Left cardiac atrium (tissue), 4 donors: ENCODE data around the gene SLC23A1. TPM values are rescaled to one million over a fixed set of nuclear protein-coding genes. Genes with fewer than 3 reads are reported as not detected.
"Not testable (repeated sequence)": the region's sequence is repeated elsewhere in the genome, so short reads cannot be mapped to it uniquely, and the experiment has no call there.

Experiments used
- ATAC-seq, 2 donors: fragments of 200-7000 bp; cut with Tn5 transposase; one replicate each; pipeline ENCODE4 v1.9.1; 2020; ENCODE audit warnings: mild to moderate bottlenecking in 2 of 2, moderate library complexity in 2 of 2
- DNase-seq: peaks from one replicate; pipeline ENCODE4 v3.0.0-alpha.2; 2020
- intact Hi-C, 2 donors: fragments of 100-400 bp; cut with DNase I; formaldehyde crosslinking; loops; one replicate each; pipeline versions ENCODE4 v1.14.1 to v1.15.1; 2022 to 2023
- total RNA-seq, 2 donors: library from RNA; stranded (reverse); fragmentation: NEBNext Ultra II Directional; extraction: Animal tissue kit (Norgen Biotek cat#: 25700); gene quantifications; one replicate each; pipeline ENCODE4 v1.2.1, GENCODE V29; 2021
- donor health status: DM: no; HTN: yes; CAD: no.
- donor health status: DM: no; HTN: yes; CAD: no; lungs with severe emphysema.
- donor health status: DM: yes; HTN: yes; CAD: no.
- donor health status: Dilated cardiomyopathy.

Gene SLC23A1
- total RNA-seq, 2 donors from 2014 or later: not detected

- ATAC-seq: no peak
- intact Hi-C loops: no loop called here
- no peak for DNase-seq
Measured at GRCh38 chr5:139410121-139410992, 27.3 kb upstream of the SLC23A1 start.

- ATAC-seq, DNase-seq, intact Hi-C loops: not testable (repeated sequence)
Measured at GRCh38 chr5:139409116-139409515, 26.0 kb upstream of the SLC23A1 start.

- intact Hi-C loops: no loop called here
- DNase-seq (no peak), ATAC-seq (no peak)
Measured at GRCh38 chr5:139408191-139408590, 25.1 kb upstream of the SLC23A1 start.

- DNase-seq (no peak), ATAC-seq (no peak)
- intact Hi-C loops: no loop called here
Measured at GRCh38 chr5:139407517-139407916, 24.4 kb upstream of the SLC23A1 start.

- ATAC-seq: no peak
- intact Hi-C loops: no loop called here
- DNase-seq: no peak
Measured at GRCh38 chr5:139406963-139407362, 23.9 kb upstream of the SLC23A1 start.

GRCh38 chr5:139404484-139404840 lies 21.4 kb upstream of the SLC23A1 start:
- intact Hi-C loops: no loop called here
- DNase-seq: no peak
- ATAC-seq: no peak

GRCh38 chr5:139403787-139404483 lies 20.8 kb upstream of the SLC23A1 start, which contains the start of gene SPATA24:
Gene SPATA24 (minus strand): TSS chr5:139404089. CDS start chr5:139404060, 29 bp downstream.
- intact Hi-C loops: no loop called here
- ATAC-seq: peak; percentile 97 to 98
- DNase-seq: peak; percentile 98

GRCh38 chr5:139403418-139403786 lies 20.3 kb upstream of the SLC23A1 start:
- intact Hi-C loops: no loop called here
- no peak for ATAC-seq
- DNase-seq: no peak

GRCh38 chr5:139402561-139403158 lies 19.6 kb upstream of the SLC23A1 start:
- intact Hi-C loops: no loop called here
- DNase-seq (peak; percentile 23), ATAC-seq (no peak)

GRCh38 chr5:139401546-139401945 lies 18.4 kb upstream of the SLC23A1 start:
- ATAC-seq: no peak
- intact Hi-C loops: no loop called here
- DNase-seq: no peak

GRCh38 chr5:139399501-139400121 lies 16.5 kb upstream of the SLC23A1 start:
- ATAC-seq: no peak
- DNase-seq: no peak
- intact Hi-C loops: no loop called here

GRCh38 chr5:139397921-139398320 lies 14.8 kb upstream of the SLC23A1 start:
- ATAC-seq: no peak
- DNase-seq: no peak
- intact Hi-C loops: no loop called here

GRCh38 chr5:139396691-139397090 lies 13.6 kb upstream of the SLC23A1 start:
- intact Hi-C loops: no loop called here
- DNase-seq (no peak), ATAC-seq (no peak)

GRCh38 chr5:139395844-139396640 lies 12.9 kb upstream of the SLC23A1 start:
- DNase-seq (no peak), ATAC-seq (peak in 1 of 2 donors; percentile 48)
- intact Hi-C loops: no loop called here

GRCh38 chr5:139394654-139395566 lies 11.8 kb upstream of the SLC23A1 start, which contains the start of gene PROB1:
Gene PROB1 (minus strand): TSS chr5:139395104. CDS start chr5:139395081, 23 bp downstream.
- peak; percentile 75 to 76 for ATAC-seq
- intact Hi-C loops: no loop called here
- peak; percentile 74 for DNase-seq

- ATAC-seq (peak; percentile 25 to 38), DNase-seq (peak; percentile 77)
Measured at GRCh38 chr5:139394123-139394653, 11.1 kb upstream of the SLC23A1 start.

GRCh38 chr5:139393497-139394122 lies 10.5 kb upstream of the SLC23A1 start:
- DNase-seq (no peak), ATAC-seq (no peak)
- intact Hi-C loops: no loop called here

More at GRCh38 chr5:139394123-139394653, 11.1 kb upstream of the SLC23A1 start:
- intact Hi-C loops: no loop called here
